GM21723 (cell line): ENCODE data around the gene SCAPER.
"Not testable (repeated sequence)": the region's sequence is repeated elsewhere in the genome, so short reads cannot be mapped to it uniquely, and the experiment has no call there.

ENCODE experiments used
- ATAC-seq: cut with Tn5 transposase; IDR thresholded peaks from one replicate; pipeline ENCODE4 v1.9.1; 2021; ENCODE audit warnings: mild to moderate bottlenecking, moderate library complexity; ENCODE audit not compliant: unreplicated experiment

Gene SCAPER

DNA sequence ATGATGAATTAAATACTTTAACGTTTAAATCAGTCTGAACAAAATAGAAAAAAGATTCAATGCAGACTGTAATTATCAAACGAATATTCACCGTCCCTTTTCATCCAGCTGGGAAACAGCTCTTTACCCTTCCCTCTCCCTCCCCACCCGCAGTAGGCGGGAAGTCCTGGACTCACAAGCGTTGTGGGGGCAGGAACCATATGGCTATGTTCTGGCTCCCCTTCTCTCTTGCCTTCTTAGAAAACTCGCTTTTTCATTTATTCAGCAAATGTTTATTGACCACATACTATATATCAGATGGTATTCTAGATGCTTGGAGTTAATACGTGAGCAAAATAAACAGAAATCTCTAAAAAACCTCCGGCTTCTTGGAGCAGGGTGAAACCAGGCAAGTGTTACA is 715 bp upstream of the SCAPER start:
- ATAC-seq = no peak

DNA sequence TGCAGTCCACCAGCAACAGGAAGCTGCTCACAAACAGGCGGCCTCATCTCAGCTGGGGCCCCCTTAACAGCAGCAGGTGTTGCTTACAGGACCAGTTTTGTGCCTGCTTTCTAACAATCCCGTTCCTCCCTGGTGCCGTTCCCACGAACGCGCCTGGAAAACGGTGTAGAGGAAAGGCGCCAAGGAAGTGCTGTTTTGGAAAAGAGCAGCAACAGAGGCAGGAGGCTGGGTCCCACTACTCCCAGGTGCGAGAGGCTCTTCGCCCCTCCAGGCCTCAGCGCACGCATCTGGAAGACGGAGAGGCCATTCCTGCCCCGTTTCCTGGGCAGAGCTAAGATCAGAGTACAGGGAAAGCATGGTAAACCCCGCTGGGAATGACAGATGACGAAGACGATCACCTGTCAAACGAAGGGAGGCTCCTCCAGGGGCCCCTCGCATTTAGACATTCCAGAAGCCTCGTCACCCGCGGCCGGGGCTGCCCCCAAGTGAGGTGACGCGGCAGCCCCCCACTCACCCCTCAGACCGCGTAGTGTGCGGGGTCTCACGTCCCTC is 603 bp downstream of the SCAPER start:
- peak; percentile 12 for ATAC-seq

DNA sequence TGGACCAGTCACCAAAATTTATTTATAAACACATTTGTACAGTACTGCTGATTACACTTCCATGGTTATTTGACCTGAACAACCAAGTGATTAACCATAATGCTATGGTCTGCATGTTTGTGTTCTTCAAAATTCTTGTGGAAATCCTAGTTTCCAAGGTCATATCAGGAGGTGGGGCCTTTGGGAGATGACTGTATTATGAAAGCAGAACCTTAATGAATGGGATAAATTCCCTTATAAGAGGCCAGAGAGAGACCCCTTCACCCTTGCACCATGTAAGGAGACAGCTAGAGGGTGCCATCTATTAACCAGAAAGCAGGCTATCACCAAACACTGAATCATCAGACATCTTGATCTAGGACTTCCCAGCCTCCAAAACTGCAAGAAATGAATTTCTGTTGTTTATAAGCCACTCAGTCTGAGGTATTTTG is 1.9 kb downstream of the SCAPER start:
- ATAC-seq = no peak

DNA sequence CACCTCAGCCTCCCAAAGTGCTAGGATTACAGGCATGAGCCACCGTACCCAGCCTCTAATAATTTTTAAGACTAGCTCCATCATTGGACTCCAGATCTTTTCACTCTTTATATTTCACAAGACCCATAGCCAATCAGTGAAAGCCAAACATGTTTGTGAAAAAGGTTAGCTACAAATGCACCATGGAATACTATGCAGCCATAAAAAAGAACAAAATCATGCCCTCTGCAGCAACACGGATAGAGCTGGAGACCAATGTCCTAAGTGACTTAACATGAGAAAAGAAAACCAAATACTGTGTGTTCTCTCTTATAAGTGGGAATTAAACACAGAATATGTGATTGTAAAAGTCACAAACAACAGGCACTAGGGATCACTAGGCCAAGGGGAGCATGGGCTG is 3.2 kb downstream of the SCAPER start:
- no peak for ATAC-seq

- ATAC-seq = not testable (repeated sequence)
Measured at GRCh38 chr15:76899931-76900310, 5.2 kb downstream of the SCAPER start.

DNA sequence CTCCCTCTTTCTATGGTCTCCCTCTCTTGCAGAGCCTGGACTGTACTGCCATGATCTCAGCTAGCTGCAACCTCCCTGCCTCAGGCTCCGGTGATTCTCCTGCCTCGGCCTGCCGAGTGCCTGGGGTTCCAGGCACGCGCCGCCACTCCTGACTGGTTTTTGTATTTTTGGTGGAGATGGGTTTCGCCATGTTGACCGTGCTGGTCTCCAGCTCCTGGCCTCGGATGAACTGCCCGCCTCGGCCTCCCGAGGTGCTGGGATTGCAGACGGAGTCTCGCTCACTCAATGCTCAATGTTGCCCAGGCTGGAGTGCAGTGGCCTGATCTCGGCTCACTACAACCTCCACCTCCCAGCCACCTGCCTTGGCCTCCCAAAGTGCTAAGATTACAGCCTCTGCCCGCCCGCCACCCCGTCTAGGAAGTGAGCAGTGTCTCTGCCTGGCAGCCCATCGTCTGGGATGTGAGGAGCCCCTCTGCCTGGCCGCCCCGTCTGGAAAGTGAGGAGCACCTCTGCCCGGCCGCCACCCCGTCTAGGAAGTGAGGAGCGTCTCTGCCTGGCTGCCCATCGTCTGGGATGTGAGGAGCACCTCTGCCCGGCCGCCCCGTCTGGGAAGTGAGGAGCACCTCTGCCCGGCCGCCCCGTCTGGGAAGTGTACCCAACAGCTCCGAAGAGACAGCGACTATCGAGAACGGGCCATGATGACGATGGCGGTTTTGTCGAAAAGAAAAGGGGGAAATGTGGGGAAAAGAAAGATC is 5.8 kb downstream of the SCAPER start:
- ATAC-seq = not testable (repeated sequence)

- ATAC-seq = no peak
Measured at GRCh38 chr15:76898102-76898501, 7.0 kb downstream of the SCAPER start.

GRCh38 chr15:76894174-76894573 is 11.0 kb downstream of the SCAPER start:
- no peak for ATAC-seq

- ATAC-seq = not testable (repeated sequence)
Measured at GRCh38 chr15:76892836-76893235, 12.3 kb downstream of the SCAPER start.

DNA sequence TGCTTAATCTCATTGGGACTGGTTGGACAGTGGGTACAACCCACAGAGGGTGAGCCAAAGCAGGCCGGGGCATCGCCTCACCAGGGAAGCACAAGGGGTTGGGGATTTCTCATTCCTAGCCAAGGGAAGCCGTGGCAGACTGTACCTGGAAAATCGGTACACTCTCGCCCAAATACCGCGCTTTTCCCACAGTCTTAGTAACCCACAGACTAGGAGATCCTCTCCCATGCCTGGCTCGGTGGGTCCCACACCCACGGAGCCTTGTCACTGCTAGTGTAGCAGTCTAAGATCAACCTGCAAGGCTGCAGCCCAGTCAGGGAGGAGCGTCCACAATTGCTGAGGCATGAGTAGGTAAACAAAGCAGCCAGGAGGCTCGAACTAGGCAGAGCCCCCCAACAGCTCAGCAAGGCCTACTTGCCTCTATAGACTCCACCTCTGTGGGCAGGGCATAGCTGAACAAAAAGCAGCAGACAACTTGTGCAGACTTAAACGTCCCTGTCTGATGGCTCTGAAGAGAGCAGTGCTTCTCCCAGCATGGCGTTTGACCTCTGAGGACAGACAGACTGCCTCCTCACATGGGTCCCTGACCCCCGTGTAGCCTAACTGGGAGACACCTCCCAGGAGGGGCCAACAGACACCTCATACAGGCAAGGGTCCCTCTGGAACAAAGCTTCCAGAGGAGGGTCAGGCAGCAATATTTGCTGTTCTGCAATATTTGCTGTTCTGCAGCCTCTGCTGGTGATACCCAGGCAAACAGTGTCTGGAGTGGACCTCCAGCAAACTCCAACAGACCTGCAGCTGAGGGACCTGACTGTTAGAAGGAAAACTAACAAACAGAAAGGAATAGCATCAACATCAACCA is 17.6 kb downstream of the SCAPER start:
- ATAC-seq = not testable (repeated sequence)

- no peak for ATAC-seq
Measured at GRCh38 chr15:76885212-76885611, 19.9 kb downstream of the SCAPER start.

- no peak for ATAC-seq
Measured at GRCh38 chr15:76875911-76876310, 29.2 kb downstream of the SCAPER start.

GRCh38 chr15:76873066-76873465 is 32.1 kb downstream of the SCAPER start:
- ATAC-seq = not testable (repeated sequence)

- ATAC-seq = no peak
Measured at GRCh38 chr15:76871930-76872329, 33.2 kb downstream of the SCAPER start.

DNA sequence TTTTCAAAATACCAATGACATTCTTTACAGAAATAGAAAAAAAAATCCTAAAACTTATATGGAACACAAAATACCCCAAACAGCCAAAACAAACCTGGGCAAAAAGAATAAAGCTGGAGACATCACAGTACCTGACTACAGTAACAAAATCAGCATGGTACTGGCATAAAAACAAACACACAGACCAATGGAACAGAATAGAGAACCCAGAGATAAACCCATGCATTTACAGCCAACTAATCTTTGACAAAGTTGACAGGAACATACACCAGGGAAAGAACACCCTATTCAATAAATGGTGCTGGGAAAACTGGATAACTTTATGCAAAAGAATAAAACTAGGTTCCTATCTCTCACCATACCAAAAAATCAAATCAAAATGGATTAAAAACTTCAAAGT is 36.4 kb downstream of the SCAPER start:
- ATAC-seq = no peak

- ATAC-seq = no peak
Measured at GRCh38 chr15:76866716-76867321, 38.3 kb downstream of the SCAPER start.

GRCh38 chr15:76866008-76866407 is 39.1 kb downstream of the SCAPER start:
- no peak for ATAC-seq

DNA sequence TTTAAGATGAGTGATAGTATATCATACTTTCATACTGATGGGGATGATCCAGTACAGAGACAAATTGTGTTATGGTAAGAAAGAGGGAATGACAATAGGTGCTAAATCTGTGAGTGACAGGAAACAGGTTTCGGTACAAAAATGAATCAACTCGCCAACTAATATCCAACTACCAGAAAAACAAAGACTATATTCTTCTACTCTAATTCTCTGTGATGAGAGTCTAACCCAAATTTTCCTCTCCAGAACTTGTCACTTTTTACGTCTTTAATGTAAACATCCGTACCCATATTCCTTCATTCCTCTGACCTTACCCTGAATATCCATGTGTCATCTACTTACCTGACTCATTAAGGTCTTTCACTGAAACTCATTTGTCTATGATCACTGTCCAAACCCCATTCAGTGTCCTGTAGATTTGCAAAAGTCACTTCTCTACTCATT is 39.6 kb downstream of the SCAPER start:
- no peak for ATAC-seq

DNA sequence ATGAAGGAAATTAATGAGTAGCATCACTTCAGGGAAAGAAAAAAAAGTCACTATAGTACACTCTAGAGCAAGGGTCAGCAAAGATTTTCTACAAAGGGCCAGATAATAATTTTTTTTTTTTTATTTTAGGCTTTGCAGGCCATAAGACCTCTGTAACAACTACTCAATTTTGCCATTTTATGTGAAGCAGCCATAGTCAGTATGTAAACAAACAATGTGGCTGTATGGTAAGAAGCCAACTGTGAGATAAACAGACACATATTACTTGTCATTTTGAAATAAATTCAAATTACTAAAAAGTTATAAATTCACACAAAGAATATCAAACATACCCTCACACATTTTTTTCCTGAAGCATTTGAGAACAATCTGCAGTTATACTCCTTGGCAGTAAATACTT is 40.6 kb downstream of the SCAPER start:
- no peak for ATAC-seq

DNA sequence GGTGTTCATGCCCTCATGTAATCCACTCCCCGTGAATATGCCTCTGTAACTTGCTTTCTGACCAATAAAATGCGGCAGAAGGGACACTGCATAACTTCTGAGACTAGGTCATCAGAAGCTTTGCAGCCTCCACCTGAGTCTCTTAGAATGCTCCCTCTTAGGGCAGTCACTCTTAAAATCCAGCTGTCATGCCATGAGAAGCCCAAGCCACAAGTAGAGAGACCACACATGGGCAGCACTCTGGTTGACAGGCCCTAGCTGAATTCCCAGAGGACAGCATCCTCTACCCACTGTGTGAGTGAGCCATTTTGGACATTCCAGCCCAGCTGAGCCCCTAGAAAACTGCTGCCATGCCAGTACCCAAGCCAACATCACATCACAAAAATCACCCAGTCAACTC is 41.4 kb downstream of the SCAPER start:
- no peak for ATAC-seq

DNA sequence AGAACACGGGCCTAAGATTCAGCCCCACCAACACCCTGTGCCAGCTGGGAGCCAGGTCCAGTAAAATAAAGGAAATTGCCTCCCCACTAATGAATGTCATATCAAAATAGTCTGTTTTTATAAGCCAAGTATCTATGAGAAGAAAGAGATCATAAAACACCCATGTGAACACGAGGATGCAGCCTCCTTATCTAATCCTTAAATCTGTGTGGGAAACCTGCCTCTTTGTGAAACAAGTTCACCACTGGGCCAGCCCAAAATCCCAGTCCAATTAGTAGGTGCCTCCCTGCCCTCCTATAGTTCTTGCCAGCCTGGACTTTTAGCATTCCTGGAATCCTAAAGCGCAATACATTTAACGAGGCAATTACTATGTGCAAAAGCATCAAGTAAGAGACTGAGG is 42.0 kb downstream of the SCAPER start:
- ATAC-seq = no peak
